H1 (cell line): ENCODE data around the gene CHD9. TPM values are rescaled to one million over a fixed set of nuclear protein-coding genes. Genes with fewer than 3 reads are reported as not detected.

Source experiments
- CHD7 ChIP-seq: fragments of 300-600 bp; sonication (generic); IDR thresholded peaks from 2 replicates; pipeline ENCODE4 v1.7.1; 2012; ENCODE audit warnings: low read length, moderate library complexity, mild to moderate bottlenecking, inconsistent platforms; ENCODE audit not compliant: insufficient replicate concordance
- CTBP2 ChIP-seq: IDR thresholded peaks from 2 replicates; pipeline ENCODE4 v1.7.0; 2011; ENCODE audit warnings: borderline replicate concordance, mild to moderate bottlenecking, moderate library complexity, mixed read lengths, low read length; ENCODE audit not compliant: insufficient read depth, insufficient read length
- EP300 ChIP-seq, 2 experiments: IDR thresholded peaks; 1 replicate in 1 of 2; 2 replicates in 1 of 2; pipeline ENCODE4 v1.6.1; 2011 to 2012; ENCODE audit warnings: low read depth in 2 of 2, low read length in 2 of 2, mild to moderate bottlenecking in 2 of 2, borderline replicate concordance in 1 of 2, inconsistent platforms in 1 of 2, moderate library complexity in 1 of 2
- HDAC2 ChIP-seq, 2 experiments: fragments of 300-600 bp in 1 of 2; sonication (generic) in 1 of 2; IDR thresholded peaks; 2 replicates each; pipeline ENCODE4 v1.6.1; 2011 to 2012; ENCODE audit warnings: low read depth in 2 of 2, low read length in 2 of 2, mild to moderate bottlenecking in 2 of 2, moderate library complexity in 2 of 2, borderline replicate concordance in 1 of 2, inconsistent platforms in 1 of 2
- KDM1A ChIP-seq: fragments of 200-600, 300-600 bp; sonication (generic); IDR thresholded peaks from 2 replicates; pipeline ENCODE4 v1.7.1; 2016; ENCODE audit warnings: mild to moderate bottlenecking, low read length, borderline replicate concordance
- NANOG ChIP-seq: IDR thresholded peaks from 2 replicates; pipeline ENCODE4 v1.6.1; 2011; ENCODE audit warnings: low read length, low read depth, mild to moderate bottlenecking, inconsistent platforms; ENCODE audit not compliant: insufficient read depth, poor library complexity, severe bottlenecking
- RBBP5 ChIP-seq: IDR thresholded peaks from 2 replicates; pipeline ENCODE4 v1.7.1; 2012; ENCODE audit warnings: low read depth, mild to moderate bottlenecking, inconsistent platforms, low read length, moderate library complexity, borderline replicate concordance
- TAF1 ChIP-seq: IDR thresholded peaks from 2 replicates; pipeline ENCODE4 v1.6.1; 2011; ENCODE audit warnings: mild to moderate bottlenecking, low read depth, low read length
- polyA plus RNA-seq, 7 experiments: library from polyadenylated mRNA; depleted of rRNA in 3 of 7; stranded (reverse) in 5 of 7; unstranded in 2 of 7; fragments of >200 nt in 5 of 7; fragments of 200-250 nt in 2 of 7; gene quantifications; 1 replicate in 5 of 7; 2 replicates in 1 of 7; 4 replicates in 1 of 7; pipeline versions ENCODE4 v1.2.1 to v1.2.3, GENCODE V29; 2011 to 2013; ENCODE audit warnings: missing spikeins in 2 of 7, mixed read lengths in 2 of 7
- total RNA-seq: library from RNA; stranded (reverse); fragmentation: NEBNext Ultra II Directional; extraction: Animal tissue kit (Norgen Biotek cat#: 25700); gene quantifications from 2 replicates; pipeline ENCODE4 v1.2.1, GENCODE V29; 2021

The CHD9 gene
- total and polyA plus RNA-seq, 2 of the 8 experiments (the other 6 are each of a cell fraction or from before 2014, with no cell fraction given), result 9.9 to 32.4 TPM

DNA sequence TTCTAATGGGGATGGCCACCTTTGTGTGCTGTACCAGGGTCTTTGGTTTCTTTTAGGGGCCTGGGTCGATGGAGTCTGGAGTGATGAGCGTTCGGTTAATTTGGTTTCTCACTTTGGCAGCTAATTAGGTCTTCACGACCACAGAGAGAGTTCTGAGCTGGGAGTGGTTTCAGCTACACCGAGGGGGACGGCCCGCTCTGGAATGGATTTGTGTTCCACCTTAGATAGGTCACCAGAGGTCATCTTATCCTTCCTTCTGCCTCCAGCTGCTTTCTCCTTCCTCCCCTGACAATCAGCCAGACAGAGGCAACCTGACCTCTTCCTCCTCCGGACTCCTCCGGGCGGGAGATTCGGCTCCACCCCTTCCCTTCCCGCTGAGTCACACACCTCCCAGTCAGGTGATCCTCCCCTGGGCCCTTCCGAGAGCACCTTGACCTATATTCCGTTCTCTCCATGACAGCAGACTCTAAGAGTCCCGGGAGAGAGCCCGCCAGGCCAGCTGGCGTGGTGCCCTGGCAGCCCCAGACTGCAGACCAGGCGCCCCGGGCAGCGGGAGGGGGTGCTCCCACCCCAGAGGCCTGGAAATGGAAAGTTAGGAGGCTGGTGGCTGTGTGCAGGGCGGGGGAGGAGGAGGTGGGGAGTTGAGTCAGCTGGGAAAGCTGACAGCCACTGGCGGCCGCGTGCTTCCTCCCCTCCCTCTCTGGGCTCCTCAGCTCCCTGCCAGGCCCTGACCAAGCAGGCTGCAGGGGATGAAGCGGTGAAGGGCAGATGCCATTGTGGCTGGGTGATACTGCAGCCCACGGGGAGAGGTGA lies 44.7 kb downstream of the CHD9 start (continued):
- TF ChIP-seq CHD7, result no peak
- TF ChIP-seq EP300 (IDR thresholded peaks at IDR 0.05; ENCODE audit: borderline replicate concordance in 1 of 2, low read depth in 2 of 2, low read length in 2 of 2), result 0 out of 3 replicates have a peak, but pooled peaks of 1 of the 2 experiments have one; percentile 41
- TF ChIP-seq NANOG, result no peak
- TF ChIP-seq KDM1A, result peak; percentile 12; the same call in 1 of the 2 replicates
- peak; percentile 22 to 98; a peak in 3 of 4 replicates for TF ChIP-seq HDAC2 (IDR thresholded peaks at IDR 0.05; ENCODE audit: borderline replicate concordance in 1 of 2, low read depth in 2 of 2, low read length in 2 of 2)
- TF ChIP-seq TAF1, result peak; percentile 61; the same call in 1 of the 2 replicates
- TF ChIP-seq RBBP5, result 0 out of 2 replicates have a peak, but pooled peaks have one; percentile 38
- peak; percentile 85 for TF ChIP-seq CTBP2
